OCI-LY7 (cell line): ENCODE data around the gene MAPKAPK3. TPM values are rescaled to one million over a fixed set of nuclear protein-coding genes. Genes with fewer than 3 reads are reported as not detected.

Source experiments
- BruUV-seq: library from RNA; stranded (reverse); fragments of 400-500 nt; replicated peaks from 2 replicates; lab custom pipeline; 2021; lab: Mats Ljungman, UMichigan
- CTCF ChIA-PET: fragments of 300-600 bp; sonication (Branson Sonifier 250); formaldehyde crosslinking; loops from one replicate; lab custom pipeline; 2022; ENCODE audit warnings: antibody characterized with exemption; ENCODE audit not compliant: unreplicated experiment; lab: Charles Lee
- POLR2A ChIA-PET: fragments of 300-600 bp; sonication (Branson Sonifier 250); formaldehyde crosslinking; loops from one replicate; lab custom pipeline; 2022; ENCODE audit warnings: antibody characterized with exemption; lab: Charles Lee
- DNase-seq: peaks from one replicate; pipeline ENCODE4 v3.0.0-alpha.2; 2015; ENCODE audit warnings: low spot score
- H2AFZ ChIP-seq: fragments of 200-600 bp; sonication (generic), shearing (Covaris generic); 2 replicates; pipeline ENCODE4 v1.6.1; 2014; ENCODE audit warnings: mild to moderate bottlenecking, antibody characterized with exemption, low read length, moderate library complexity
- H3K27ac ChIP-seq: fragments of 200-600 bp; sonication (generic); 2 replicates; pipeline ENCODE4 v1.5.1; 2014; ENCODE audit warnings: mixed run types, low read depth, mild to moderate bottlenecking, moderate library complexity, low read length, inconsistent platforms; ENCODE audit not compliant: poor library complexity, severe bottlenecking
- H3K36me3 ChIP-seq: fragments of 200-600 bp; sonication (generic); 2 replicates; pipeline ENCODE4 v1.6.1; 2014; ENCODE audit warnings: mild to moderate bottlenecking, antibody characterized with exemption, low read length, moderate library complexity, mixed read lengths; ENCODE audit not compliant: insufficient read depth
- H3K4me1 ChIP-seq: fragments of 200-600 bp; sonication (generic); 2 replicates; pipeline ENCODE4 v1.5.1; 2014; ENCODE audit warnings: mild to moderate bottlenecking, low read length; ENCODE audit not compliant: insufficient read depth, poor library complexity, severe bottlenecking
- H3K4me2 ChIP-seq: fragments of 200-600 bp; sonication (generic); 2 replicates; pipeline ENCODE4 v1.6.1; 2014; ENCODE audit warnings: mild to moderate bottlenecking, low read length
- H3K4me3 ChIP-seq: fragments of 200-600 bp; sonication (generic); 2 replicates; pipeline ENCODE4 v1.5.1; 2014; ENCODE audit warnings: mild to moderate bottlenecking, low read depth, low read length; ENCODE audit not compliant: poor library complexity, severe bottlenecking
- H3K79me2 ChIP-seq: fragments of 200-600 bp; sonication (generic); 2 replicates; pipeline ENCODE4 v1.6.1; 2016; ENCODE audit warnings: low read depth, mild to moderate bottlenecking, low read length, moderate library complexity, mixed read lengths; ENCODE audit not compliant: insufficient read depth
- H3K9me2 ChIP-seq: fragments of 200-600 bp; sonication (generic); 2 replicates; pipeline ENCODE4 v1.6.1; 2016; ENCODE audit warnings: mild to moderate bottlenecking, low read length, mixed read lengths; ENCODE audit not compliant: insufficient read depth
- H3K9me3 ChIP-seq: fragments of 200-600 bp; sonication (generic); 2 replicates; pipeline ENCODE4 v1.6.1; 2014; ENCODE audit warnings: mild to moderate bottlenecking, mixed run types, low read length, mixed read lengths
- H4K20me1 ChIP-seq: fragments of 200-600 bp; sonication (generic); 2 replicates; pipeline ENCODE4 v1.6.1; 2014; ENCODE audit warnings: mild to moderate bottlenecking, antibody characterized with exemption, low read length, moderate library complexity, mixed read lengths; ENCODE audit not compliant: insufficient read depth
- CTCF ChIP-seq: fragments of 200-600 bp; sonication (generic); conservative IDR thresholded peaks from 2 replicates; pipeline ENCODE4 v1.5.1; 2014; ENCODE audit warnings: mild to moderate bottlenecking, antibody characterized with exemption, low read length, moderate library complexity, mixed read lengths
- EZH2phosphoT487 ChIP-seq: fragments of 200-600 bp; sonication (generic); IDR thresholded peaks from 2 replicates; pipeline ENCODE4 v1.6.1; 2018; ENCODE audit warnings: low read depth, borderline replicate concordance, mild to moderate bottlenecking, mixed run types, antibody characterized with exemption, low read length, moderate library complexity, mixed read lengths
- intact Hi-C: fragments of 100-400 bp; cut with micrococcal nuclease; formaldehyde crosslinking; loops from one replicate; pipeline ENCODE4 v1.10.0; 2022; ENCODE audit not compliant: unreplicated experiment
- total RNA-seq, 2 experiments: library from RNA; depleted of rRNA in 1 of 2; stranded (reverse); fragments of >200 nt in 1 of 2; shearing (Covaris generic) in 1 of 2; gene quantifications; 2 replicates each; pipeline ENCODE4 v1.2.3, GENCODE V29; 2014 to 2022

The MAPKAPK3 gene
- total RNA-seq, 2 experiments from 2014 or later: 17.5 to 25.2 TPM

GRCh38 chr3:50608278-50608677, 8.7 kb upstream of the MAPKAPK3 start:
- H3K9me3 ChIP-seq: no peaks in the 10 kb centered on the region

GRCh38 chr3:50609071-50609762, 7.7 kb upstream of the MAPKAPK3 start:
- ChIA-PET CTCF (no interaction called here), POLR2A (no interaction called here)
- Histone ChIP-seq H2AFZ (no peak overlapping the region), H4K20me1 (no peaks in the 10 kb centered on the region), H3K9me2 (no peaks in the 10 kb centered on the region), H3K79me2 (no peaks in the 10 kb centered on the region), H3K4me1 (no peaks in the 10 kb centered on the region), H3K9me3 (no peaks in the 10 kb centered on the region), H3K4me2 (no peak overlapping the region), H3K4me3 (no peak overlapping the region), H3K27ac (no peak overlapping the region), H3K36me3 (no peaks in the 10 kb centered on the region)
- BruUV-seq: no TSS peak
- intact Hi-C loops: no loop called here
- DNase-seq: no peak
- no peak for TF ChIP-seq CTCF

More at GRCh38 chr3:50608278-50608677, 8.7 kb upstream of the MAPKAPK3 start:
- CTCF ChIA-PET: no interaction called here
- Histone ChIP-seq H2AFZ (no peak overlapping the region), H3K9me2 (no peaks in the 10 kb centered on the region), H3K4me2 (no peak overlapping the region), H3K27ac (no peak overlapping the region), H3K4me3 (no peak overlapping the region), H3K4me1 (no peaks in the 10 kb centered on the region), H3K79me2 (no peaks in the 10 kb centered on the region), H3K36me3 (no peaks in the 10 kb centered on the region), H4K20me1 (no peaks in the 10 kb centered on the region)
- intact Hi-C loops: no loop called here
- TF ChIP-seq CTCF (no peak), EZH2phosphoT487 (no peak)
- BruUV-seq: no TSS peak
- DNase-seq: no peak
- POLR2A ChIA-PET: interaction anchor here (0.6 to 0.8 kb wide), 2 partner anchors 41 to 246 kb away, joined by 3 read pairs; partner anchors contain the start of gene C3orf18

GRCh38 chr3:50609763-50610085, 7.2 kb upstream of the MAPKAPK3 start:
- Histone ChIP-seq H3K79me2 (no peaks in the 10 kb centered on the region), H3K27ac (no peak overlapping the region), H3K36me3 (no peaks in the 10 kb centered on the region), H2AFZ (no peak overlapping the region), H3K4me1 (no peaks in the 10 kb centered on the region), H3K4me2 (no peak overlapping the region), H3K9me2 (no peaks in the 10 kb centered on the region), H4K20me1 (no peaks in the 10 kb centered on the region), H3K4me3 (no peak overlapping the region), H3K9me3 (no peaks in the 10 kb centered on the region)
- TF ChIP-seq EZH2phosphoT487: no peak
- TF ChIP-seq CTCF: no peak
- no peak for DNase-seq
- no TSS peak for BruUV-seq
- POLR2A ChIA-PET: no interaction called here
- CTCF ChIA-PET: no interaction called here
- intact Hi-C loops: loop anchor here (5.0 to 10.0 kb wide), 2 partner anchors 57 to 365 kb away; no protein-coding TSS in a partner anchor
